HCT116 (cell line): Measurements from ENCODE around the gene CCDC183. TPM values are rescaled to one million over a fixed set of nuclear protein-coding genes. Genes with fewer than 3 reads are reported as not detected.
"Not testable (repeated sequence)": the region's sequence is repeated elsewhere in the genome, so short reads cannot be mapped to it uniquely, and the experiment has no call there.

Experiments used
- ATAC-seq: fragments of 200-7000 bp; cut with Tn5 transposase; 2 replicates; pipeline ENCODE4 v1.9.1; 2020; ENCODE audit warnings: mild to moderate bottlenecking, moderate library complexity
- BruUV-seq: library from RNA; stranded (reverse); fragments of 400-500 nt; replicated peaks from 2 replicates; lab custom pipeline; 2021; lab: Mats Ljungman, UMichigan
- CTCF ChIA-PET: fragments of 300-600 bp; sonication (Branson Sonifier 250); formaldehyde crosslinking; loops from one replicate; lab custom pipeline; 2021; ENCODE audit warnings: antibody characterized with exemption; lab: Charles Lee
- POLR2A ChIA-PET: fragments of 300-600, 350-600 bp; sonication (Branson Sonifier 250); formaldehyde crosslinking; loops from one replicate; lab custom pipeline; 2021; ENCODE audit warnings: antibody characterized with exemption; lab: Charles Lee
- RAD21 ChIA-PET, 2 experiments: fragments of 300-600 bp; sonication (Branson Sonifier 250); formaldehyde crosslinking; loops; one replicate each; lab custom pipeline; 2023; ENCODE audit warnings: low total read pairs in 2 of 2; ENCODE audit not compliant: uncharacterized antibody in 2 of 2, unreplicated experiment in 2 of 2, low non-redundant PET in 1 of 2; lab: Charles Lee
- DNase-seq: peaks from one replicate; pipeline ENCODE4 v3.0.0-alpha.2; 2010; ENCODE audit warnings: low read depth, low spot score
- H2AFZ ChIP-seq: fragments of 200-600 bp; shearing (Covaris generic), sonication (generic); 2 replicates; pipeline ENCODE4 v1.6.1; 2017; ENCODE audit warnings: low read depth, mixed run types, mixed read lengths, antibody characterized with exemption, low read length; ENCODE audit not compliant: poor library complexity, severe bottlenecking
- H3K27ac ChIP-seq: 2 replicates; pipeline ENCODE4 v1.5.1; 2012; ENCODE audit warnings: low read depth, low read length
- H3K27me3 ChIP-seq: fragments of 200-600 bp; sonication (generic); 2 replicates; pipeline ENCODE4 v1.6.1; 2016; ENCODE audit warnings: mixed run types, low read length, mixed read lengths; ENCODE audit not compliant: insufficient read depth
- H3K36me3 ChIP-seq, 2 experiments: fragments of 200-500 bp in 1 of 2; fragments of 200-600 bp in 1 of 2; sonication (Bioruptor generic) in 1 of 2; sonication (generic) in 1 of 2; 2 replicates each; pipeline versions ENCODE4 v1.5.1 to v1.6.1; 2014 to 2016; ENCODE audit warnings: low read length in 2 of 2, inconsistent platforms in 1 of 2, mixed read lengths in 1 of 2, mixed run types in 1 of 2; ENCODE audit not compliant: insufficient read depth in 2 of 2, control insufficient read depth in 1 of 2
- H3K4me1 ChIP-seq, 2 experiments: fragments of 200-600 bp in 1 of 2; sonication (generic) in 1 of 2; 2 replicates each; pipeline versions ENCODE4 v1.5.1 to v1.6.1; 2012 to 2017; ENCODE audit warnings: low read length in 2 of 2, inconsistent platforms in 1 of 2, mild to moderate bottlenecking in 1 of 2, mixed read lengths in 1 of 2, mixed run types in 1 of 2, moderate library complexity in 1 of 2; ENCODE audit not compliant: insufficient read depth in 2 of 2, control insufficient read depth in 1 of 2
- H3K4me2 ChIP-seq: fragments of 200-600 bp; sonication (generic); 2 replicates; pipeline ENCODE4 v1.6.1; 2017; ENCODE audit warnings: mixed run types, low read length, mixed read lengths
- H3K4me3 ChIP-seq, 2 experiments: fragments of 200-600 bp in 1 of 2; sonication (generic) in 1 of 2; replicated peaks in 1 of 2; 2 replicates each; pipeline ENCODE4 v1.5.1; 2011 to 2016; ENCODE audit warnings: low read length in 2 of 2, control low read depth in 1 of 2, low read depth in 1 of 2, mild to moderate bottlenecking in 1 of 2, mixed read lengths in 1 of 2, mixed run types in 1 of 2
- H3K79me2 ChIP-seq: fragments of 200-600 bp; sonication (generic); 2 replicates; pipeline ENCODE4 v1.6.1; 2017; ENCODE audit warnings: mild to moderate bottlenecking, mixed run types, low read length, moderate library complexity, mixed read lengths; ENCODE audit not compliant: insufficient read depth
- H3K9ac ChIP-seq: fragments of 200-600 bp; sonication (generic); 2 replicates; pipeline ENCODE4 v1.6.1; 2016; ENCODE audit warnings: low read length, mixed read lengths
- H3K9me2 ChIP-seq: fragments of 200-600 bp; sonication (generic), shearing (Covaris generic); 2 replicates; pipeline ENCODE4 v1.6.1; 2017; ENCODE audit warnings: mixed run types, mild to moderate bottlenecking, moderate library complexity; ENCODE audit not compliant: insufficient read depth
- H3K9me3 ChIP-seq, 2 experiments: fragments of 200-500 bp in 1 of 2; fragments of 200-600 bp in 1 of 2; sonication (Bioruptor generic) in 1 of 2; sonication (generic) in 1 of 2; 2 replicates each; pipeline ENCODE4 v1.6.1; 2014 to 2017; ENCODE audit warnings: low read length in 2 of 2, mixed read lengths in 2 of 2, inconsistent platforms in 1 of 2, low read depth in 1 of 2, mild to moderate bottlenecking in 1 of 2, mixed run types in 1 of 2, moderate library complexity in 1 of 2; ENCODE audit not compliant: control insufficient read depth in 1 of 2, insufficient read depth in 1 of 2
- H4K20me1 ChIP-seq: fragments of 200-600 bp; sonication (generic), shearing (Covaris generic); 2 replicates; pipeline ENCODE4 v1.6.1; 2017; ENCODE audit warnings: mixed run types, mild to moderate bottlenecking, moderate library complexity; ENCODE audit not compliant: insufficient read depth
- CBX3 ChIP-seq: IDR thresholded peaks from 2 replicates; pipeline ENCODE4 v1.6.1; 2012; ENCODE audit warnings: low read depth
- CEBPB ChIP-seq: IDR thresholded peaks from 2 replicates; pipeline ENCODE4 v1.6.1; 2012; ENCODE audit warnings: low read depth
- CTCF ChIP-seq, 3 experiments: fragments of 200-600 bp in 1 of 3; sonication (generic) in 1 of 3; IDR thresholded peaks in 2 of 3; conservative IDR thresholded peaks in 1 of 3; 2 replicates each; pipeline ENCODE4 v1.5.1; 2012 to 2017; ENCODE audit warnings: low read depth in 2 of 3, low read length in 2 of 3, antibody characterized with exemption in 1 of 3, borderline replicate concordance in 1 of 3, control low read depth in 1 of 3, mild to moderate bottlenecking in 1 of 3, mixed read lengths in 1 of 3, mixed run types in 1 of 3, moderate library complexity in 1 of 3; ENCODE audit not compliant: insufficient read depth in 1 of 3
- ELF1 ChIP-seq: IDR thresholded peaks from 2 replicates; pipeline ENCODE4 v1.6.1; 2012; ENCODE audit warnings: low read depth, borderline replicate concordance
- EZH2phosphoT487 ChIP-seq: fragments of 200-600 bp; IDR thresholded peaks from 2 replicates; pipeline ENCODE4 v1.6.1; 2018; ENCODE audit warnings: antibody characterized with exemption, borderline replicate concordance
- POLR2A ChIP-seq: IDR thresholded peaks from 2 replicates; pipeline ENCODE4 v1.7.0; 2011; ENCODE audit warnings: borderline replicate concordance; ENCODE audit not compliant: insufficient read depth, insufficient read length; ENCODE audit errors: extremely low read depth
- SP1 ChIP-seq: IDR thresholded peaks from 2 replicates; pipeline ENCODE4 v1.6.1; 2012; ENCODE audit warnings: low read depth
- intact Hi-C: fragments of 100-400 bp; cut with micrococcal nuclease; formaldehyde crosslinking; loops from 2 replicates; pipeline ENCODE4 v1.10.0; 2022
- total RNA-seq: library from RNA; stranded (reverse); gene quantifications from one replicate; pipeline ENCODE4 v1.2.1, GENCODE V29; 2021; ENCODE audit not compliant: unreplicated experiment

Gene CCDC183
- total RNA-seq, 1 experiment from 2014 or later = 2.8 TPM

GRCh38 chr9:136766410-136767120 lies 29.6 kb upstream of the CCDC183 start:
- H3K4me2 ChIP-seq, ATAC-seq, POLR2A ChIA-PET, H3K9me2 ChIP-seq, H4K20me1 ChIP-seq, H3K79me2 ChIP-seq, intact Hi-C loops, H3K36me3 ChIP-seq, RAD21 ChIA-PET, DNase-seq, H3K27me3 ChIP-seq, H2AFZ ChIP-seq, H3K9ac ChIP-seq, H3K4me3 ChIP-seq, H3K27ac ChIP-seq, H3K9me3 ChIP-seq, BruUV-seq: not testable (repeated sequence)
- CTCF ChIA-PET = interaction anchor here (1.2 to 1.7 kb wide), 2 partner anchors 11 to 26 kb away, joined by 3 to 4 read pairs; no protein-coding TSS in a partner anchor
- peaks cover 8 to 22% of the 10 kb centered on the region in 2 experiments; a peak in 3 of 4 replicates for H3K4me1 ChIP-seq
- peak; percentile 15 to 24 (median 22); a peak in 4 of 6 replicates for TF ChIP-seq CTCF (IDR thresholded peaks at IDR 0.05 in 2 of 3, conservative IDR thresholded peaks at IDR 0.05 in 1 of 3; ENCODE audit: borderline replicate concordance in 1 of 3, insufficient read depth in 1 of 3, low read depth in 2 of 3, low read length in 2 of 3)

GRCh38 chr9:136769710-136770191 lies 26.4 kb upstream of the CCDC183 start:
- no peak overlapping the region for H3K9ac ChIP-seq
- ChIA-PET POLR2A (no interaction called here), RAD21 (no interaction called here), CTCF (interaction anchor here (0.7 to 1.7 kb wide), 3 partner anchors 9 to 21 kb away, joined by 3 to 6 read pairs (median 5); partner anchors contain the start of gene TMEM141)
- ATAC-seq (peak; percentile 85), DNase-seq (no peak)
- no peak overlapping the region for H3K4me3 ChIP-seq
- intact Hi-C loops = no loop called here
- H3K79me2 ChIP-seq = no peaks in the 10 kb centered on the region
- H4K20me1 ChIP-seq = no peaks in the 10 kb centered on the region
- no peaks in the 10 kb centered on the region for H3K27me3 ChIP-seq
- H3K4me2 ChIP-seq = peak overlapping the region; percentile 51
- no peaks in the 10 kb centered on the region for H3K36me3 ChIP-seq
- peaks cover 0 to 8% of the 10 kb centered on the region in 2 experiments; a peak in 1 of 4 replicates for H3K4me1 ChIP-seq
- peaks cover 6 to 16% of the 10 kb centered on the region in 2 experiments; a peak in 2 of 4 replicates for H3K9me3 ChIP-seq
- H3K27ac ChIP-seq = no peak overlapping the region
- TF ChIP-seq CTCF (IDR thresholded peaks at IDR 0.05 in 2 of 3, conservative IDR thresholded peaks at IDR 0.05 in 1 of 3; ENCODE audit: borderline replicate concordance in 1 of 3, insufficient read depth in 1 of 3, low read depth in 2 of 3, low read length in 2 of 3) = peak; percentile 26 to 70 (median 49); a peak in 4 of 6 replicates
- no peak for TF ChIP-seq CEBPB
- no peak for TF ChIP-seq ELF1
- TF ChIP-seq CBX3 = no peak
- no peak for TF ChIP-seq SP1
- no peak for TF ChIP-seq POLR2A
- TF ChIP-seq EZH2phosphoT487 = no peak
- BruUV-seq = no TSS peak
- H3K9me2 ChIP-seq = no peaks in the 10 kb centered on the region
- H2AFZ ChIP-seq = no peak overlapping the region
